ENCODE data around the gene MPZ.

DNA sequence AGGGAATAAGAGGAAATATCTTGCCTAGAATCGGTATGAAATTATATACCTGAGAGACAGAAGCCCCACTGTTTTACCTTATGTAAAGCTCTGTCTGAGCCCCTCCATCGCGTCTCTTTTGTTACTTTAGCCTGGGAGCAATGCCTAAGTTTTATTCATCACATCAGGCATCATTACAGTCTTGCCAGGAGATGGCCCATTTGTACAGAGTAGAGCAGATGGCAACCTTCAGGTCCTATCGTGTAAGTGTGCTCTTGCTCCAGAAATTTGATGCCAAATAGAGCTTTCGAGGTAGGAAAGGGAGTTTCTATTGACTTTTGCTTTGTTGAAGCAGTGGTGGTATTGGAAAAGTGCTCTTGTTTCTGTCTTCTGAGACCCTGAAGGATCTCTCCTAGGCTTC, 33.1 kb upstream of the MPZ start:
- TF ChIP-seq TAF1 (IDR thresholded peaks at IDR 0.05; ENCODE audit: borderline replicate concordance, insufficient read depth, low read length) (no peak), POLR2AphosphoS5 (IDR thresholded peaks at IDR 0.05; ENCODE audit: low read depth, low read length) (no peak)
- TF ChIP-seq, protein P1, sequence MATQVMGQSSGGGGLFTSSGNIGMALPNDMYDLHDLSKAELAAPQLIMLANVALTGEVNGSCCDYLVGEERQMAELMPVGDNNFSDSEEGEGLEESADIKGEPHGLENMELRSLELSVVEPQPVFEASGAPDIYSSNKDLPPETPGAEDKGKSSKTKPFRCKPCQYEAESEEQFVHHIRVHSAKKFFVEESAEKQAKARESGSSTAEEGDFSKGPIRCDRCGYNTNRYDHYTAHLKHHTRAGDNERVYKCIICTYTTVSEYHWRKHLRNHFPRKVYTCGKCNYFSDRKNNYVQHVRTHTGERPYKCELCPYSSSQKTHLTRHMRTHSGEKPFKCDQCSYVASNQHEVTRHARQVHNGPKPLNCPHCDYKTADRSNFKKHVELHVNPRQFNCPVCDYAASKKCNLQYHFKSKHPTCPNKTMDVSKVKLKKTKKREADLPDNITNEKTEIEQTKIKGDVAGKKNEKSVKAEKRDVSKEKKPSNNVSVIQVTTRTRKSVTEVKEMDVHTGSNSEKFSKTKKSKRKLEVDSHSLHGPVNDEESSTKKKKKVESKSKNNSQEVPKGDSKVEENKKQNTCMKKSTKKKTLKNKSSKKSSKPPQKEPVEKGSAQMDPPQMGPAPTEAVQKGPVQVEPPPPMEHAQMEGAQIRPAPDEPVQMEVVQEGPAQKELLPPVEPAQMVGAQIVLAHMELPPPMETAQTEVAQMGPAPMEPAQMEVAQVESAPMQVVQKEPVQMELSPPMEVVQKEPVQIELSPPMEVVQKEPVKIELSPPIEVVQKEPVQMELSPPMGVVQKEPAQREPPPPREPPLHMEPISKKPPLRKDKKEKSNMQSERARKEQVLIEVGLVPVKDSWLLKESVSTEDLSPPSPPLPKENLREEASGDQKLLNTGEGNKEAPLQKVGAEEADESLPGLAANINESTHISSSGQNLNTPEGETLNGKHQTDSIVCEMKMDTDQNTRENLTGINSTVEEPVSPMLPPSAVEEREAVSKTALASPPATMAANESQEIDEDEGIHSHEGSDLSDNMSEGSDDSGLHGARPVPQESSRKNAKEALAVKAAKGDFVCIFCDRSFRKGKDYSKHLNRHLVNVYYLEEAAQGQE (IDR thresholded peaks at IDR 0.05; ENCODE audit: insufficient read depth in 1 of 2, low read depth in 2 of 2, low read length in 2 of 2): no peak

Measured in PFSK-1 (cell line).